CD14-positive monocyte (primary cell): Measurements from ENCODE around the gene S100A1. TPM values are rescaled to one million over a fixed set of nuclear protein-coding genes. Genes with fewer than 3 reads are reported as not detected.
"Not testable (repeated sequence)": the region's sequence is repeated elsewhere in the genome, so short reads cannot be mapped to it uniquely, and the experiment has no call there.

Source experiments
- DNase-seq, 3 donors: peaks; one replicate each; pipeline ENCODE4 v3.0.0-alpha.2; 2011 to 2022
- H2AFZ ChIP-seq: 2 replicates; pipeline ENCODE4 v1.6.0; 2012; ENCODE audit warnings: mild to moderate bottlenecking, low read depth, low read length, inconsistent platforms; ENCODE audit not compliant: insufficient read depth, poor library complexity, severe bottlenecking
- H3K27ac ChIP-seq, 2 donors: 1 replicate in 1 of 2; 2 replicates in 1 of 2; pipeline ENCODE4 v1.5.1; 2012 to 2013; ENCODE audit warnings: low read length in 2 of 2, control low read depth in 1 of 2, inconsistent platforms in 1 of 2, low read depth in 1 of 2, mild to moderate bottlenecking in 1 of 2
- H3K27me3 ChIP-seq, 2 donors: one replicate each; pipeline versions ENCODE4 v1.6.0 to v1.6.1; 2011 to 2013; ENCODE audit warnings: low read length in 2 of 2; ENCODE audit not compliant: control insufficient read depth in 2 of 2, insufficient read depth in 2 of 2
- H3K36me3 ChIP-seq, 2 donors: replicated peaks in 1 of 2; 1 replicate in 1 of 2; 2 replicates in 1 of 2; pipeline versions ENCODE4 v1.5.1 to v1.6.1; 2012 to 2013; ENCODE audit warnings: low read length in 2 of 2, control low read depth in 1 of 2, inconsistent platforms in 1 of 2, mild to moderate bottlenecking in 1 of 2; ENCODE audit not compliant: insufficient read depth in 2 of 2, control insufficient read depth in 1 of 2
- H3K4me1 ChIP-seq, 2 donors: 1 replicate in 1 of 2; 2 replicates in 1 of 2; pipeline versions ENCODE4 v1.5.1 to v1.6.1; 2012 to 2013; ENCODE audit warnings: low read length in 2 of 2, control low read depth in 1 of 2, inconsistent platforms in 1 of 2, mild to moderate bottlenecking in 1 of 2, moderate library complexity in 1 of 2; ENCODE audit not compliant: insufficient read depth in 2 of 2, control insufficient read depth in 1 of 2
- H3K4me2 ChIP-seq: replicated peaks from 2 replicates; pipeline ENCODE3; 2012; ENCODE audit warnings: low read length, moderate library complexity, mild to moderate bottlenecking; ENCODE audit not compliant: poor library complexity, severe bottlenecking; ENCODE audit errors: extremely low read depth
- H3K4me3 ChIP-seq, 3 experiments: fragments of 200-600 bp in 1 of 3; sonication (generic) in 1 of 3; replicated peaks in 1 of 3; 1 replicate in 2 of 3; 2 replicates in 1 of 3; pipeline ENCODE4 v1.5.1; 2011 to 2013; ENCODE audit warnings: low read length in 3 of 3, mild to moderate bottlenecking in 3 of 3, control low read depth in 2 of 3, low read depth in 2 of 3, inconsistent platforms in 1 of 3, moderate library complexity in 1 of 3
- H3K79me2 ChIP-seq: 2 replicates; pipeline ENCODE4 v1.6.0; 2012; ENCODE audit warnings: mild to moderate bottlenecking, control low read depth, inconsistent platforms, low read length, moderate library complexity; ENCODE audit not compliant: insufficient read depth
- H3K9ac ChIP-seq: 2 replicates; pipeline ENCODE4 v1.6.0; 2017; ENCODE audit warnings: low read length, mild to moderate bottlenecking; ENCODE audit not compliant: insufficient read depth, poor library complexity, severe bottlenecking
- H3K9me3 ChIP-seq, 2 donors: replicated peaks in 1 of 2; 1 replicate in 1 of 2; 2 replicates in 1 of 2; pipeline versions ENCODE4 v1.5.1 to v1.6.1; 2012 to 2013; ENCODE audit warnings: low read length in 2 of 2, control low read depth in 1 of 2; ENCODE audit not compliant: control insufficient read depth in 1 of 2, insufficient read depth in 1 of 2
- H4K20me1 ChIP-seq: 2 replicates; pipeline ENCODE4 v1.6.0; 2012; ENCODE audit warnings: mild to moderate bottlenecking, low read length, control low read depth, moderate library complexity; ENCODE audit not compliant: insufficient read depth
- H3K27ac Mint-ChIP-seq, 7 donors: one replicate each; pipeline ENCODE4 v1.8.0; 2020; ENCODE audit warnings: mild to moderate bottlenecking in 7 of 7, mixed read lengths in 7 of 7, moderate library complexity in 6 of 7, inconsistent platforms in 2 of 7
- H3K27me3 Mint-ChIP-seq, 3 donors: one replicate each; pipeline ENCODE4 v1.8.0; 2021 to 2022; ENCODE audit warnings: low read depth in 3 of 3, mild to moderate bottlenecking in 3 of 3, mixed read lengths in 3 of 3, moderate library complexity in 3 of 3, inconsistent platforms in 1 of 3
- H3K36me3 Mint-ChIP-seq, 2 donors: one replicate each; pipeline ENCODE4 v1.8.0; 2020; ENCODE audit warnings: mixed read lengths in 2 of 2, inconsistent platforms in 1 of 2, mild to moderate bottlenecking in 1 of 2
- H3K4me1 Mint-ChIP-seq: one replicate; pipeline ENCODE4 v1.8.0; 2020; ENCODE audit warnings: mild to moderate bottlenecking, mixed read lengths
- H3K4me3 Mint-ChIP-seq, 2 donors: one replicate each; pipeline ENCODE4 v1.8.0; 2020; ENCODE audit warnings: mild to moderate bottlenecking in 2 of 2, mixed read lengths in 2 of 2, moderate library complexity in 1 of 2
- H3K9me3 Mint-ChIP-seq, 7 donors: one replicate each; pipeline ENCODE4 v1.8.0; 2020 to 2022; ENCODE audit warnings: mixed read lengths in 7 of 7, mild to moderate bottlenecking in 6 of 7, moderate library complexity in 6 of 7, inconsistent platforms in 2 of 7
- WGBS: methylation state at CpG from one replicate; pipeline ENCODE4 v1.1.5; 2013; ENCODE audit warnings: missing lambda C conversion rate; ENCODE audit not compliant: insufficient coverage; 5-methylcytosine and 5-hydroxymethylcytosine counted together
- intact Hi-C, 2 donors: fragments of 100-400 bp; cut with micrococcal nuclease; formaldehyde crosslinking; loops; one replicate each; pipeline versions ENCODE4 v1.15.0 to v1.15.1; 2023
- polyA plus RNA-seq, 3 donors: library from polyadenylated mRNA; depleted of rRNA in 1 of 3; unstranded in 2 of 3; stranded (reverse) in 1 of 3; fragments of 300-500 nt in 2 of 3; fragments of >200 nt in 1 of 3; fragmentation: Illumina TruSeq in 2 of 3; gene quantifications; 1 replicate in 2 of 3; 2 replicates in 1 of 3; pipeline ENCODE4 v1.2.3, GENCODE V29; 2012 to 2021
- TF ChIP-seq, protein P1 (sequence below): fragments of 200-600 bp; IDR thresholded peaks from one replicate; pipeline ENCODE4 v1.8.0; 2022; ENCODE audit warnings: antibody characterized with exemption, mild to moderate bottlenecking

Gene S100A1
- polyA plus RNA-seq, 3 donors = not detected

DNA sequence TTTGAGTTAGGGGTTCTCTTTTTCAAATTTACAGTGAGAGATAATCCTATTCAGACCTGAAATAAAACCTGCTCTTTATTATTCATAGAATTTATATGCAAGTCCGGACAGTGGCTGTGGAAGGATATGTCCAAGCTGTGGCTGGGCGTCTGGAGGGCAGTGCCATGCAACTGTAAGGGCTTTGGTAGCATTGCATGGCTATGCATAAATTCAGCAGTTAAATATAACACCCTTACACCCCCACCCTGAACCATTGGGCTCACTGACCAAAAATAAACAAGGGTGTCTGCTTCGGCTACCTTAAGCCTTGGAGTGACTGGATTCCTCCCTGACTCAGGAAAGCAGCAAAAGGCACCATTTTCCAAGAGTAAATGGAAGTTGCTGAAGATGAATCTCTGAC is 11.0 kb downstream of the S100A1 start:
- Mint-ChIP-seq H3K4me1 (peaks cover 16% of the 10 kb centered on the region), H3K27me3 (peaks cover 0 to 2% (median 0%) of the 10 kb centered on the region in 3 donors), H3K36me3 (peaks cover 74 to 87% of the 10 kb centered on the region in 2 donors), H3K27ac (no peak overlapping the region), H3K9me3 (no peaks in the 10 kb centered on the region), H3K4me3 (no peak overlapping the region)
- Histone ChIP-seq H3K9me3 (no peaks in the 10 kb centered on the region), H3K4me1 (peaks cover 8 to 14% of the 10 kb centered on the region in 2 donors), H2AFZ (no peak overlapping the region), H3K27me3 (no peaks in the 10 kb centered on the region), H3K36me3 (peaks cover 83 to 86% of the 10 kb centered on the region in 2 donors), H3K4me2 (no peak overlapping the region), H3K79me2 (peaks cover 99% of the 10 kb centered on the region), H3K4me3 (no peak overlapping the region), H3K27ac (no peak overlapping the region), H4K20me1 (peaks cover 92% of the 10 kb centered on the region), H3K9ac (no peak overlapping the region)
- no peak for DNase-seq
- WGBS = no CpG with 5 or more reads among the region's 3 CpGs
- intact Hi-C loops = no loop called here
- TF ChIP-seq, protein P1, sequence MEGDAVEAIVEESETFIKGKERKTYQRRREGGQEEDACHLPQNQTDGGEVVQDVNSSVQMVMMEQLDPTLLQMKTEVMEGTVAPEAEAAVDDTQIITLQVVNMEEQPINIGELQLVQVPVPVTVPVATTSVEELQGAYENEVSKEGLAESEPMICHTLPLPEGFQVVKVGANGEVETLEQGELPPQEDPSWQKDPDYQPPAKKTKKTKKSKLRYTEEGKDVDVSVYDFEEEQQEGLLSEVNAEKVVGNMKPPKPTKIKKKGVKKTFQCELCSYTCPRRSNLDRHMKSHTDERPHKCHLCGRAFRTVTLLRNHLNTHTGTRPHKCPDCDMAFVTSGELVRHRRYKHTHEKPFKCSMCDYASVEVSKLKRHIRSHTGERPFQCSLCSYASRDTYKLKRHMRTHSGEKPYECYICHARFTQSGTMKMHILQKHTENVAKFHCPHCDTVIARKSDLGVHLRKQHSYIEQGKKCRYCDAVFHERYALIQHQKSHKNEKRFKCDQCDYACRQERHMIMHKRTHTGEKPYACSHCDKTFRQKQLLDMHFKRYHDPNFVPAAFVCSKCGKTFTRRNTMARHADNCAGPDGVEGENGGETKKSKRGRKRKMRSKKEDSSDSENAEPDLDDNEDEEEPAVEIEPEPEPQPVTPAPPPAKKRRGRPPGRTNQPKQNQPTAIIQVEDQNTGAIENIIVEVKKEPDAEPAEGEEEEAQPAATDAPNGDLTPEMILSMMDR = no peak

GRCh38 chr1:153640213-153640612 is 12.0 kb downstream of the S100A1 start:
- H3K36me3 Mint-ChIP-seq = peaks cover 82 to 97% of the 10 kb centered on the region in 2 donors
- Histone ChIP-seq H4K20me1 (peaks cover 92% of the 10 kb centered on the region), H3K4me1 (peaks cover 2 to 14% of the 10 kb centered on the region in 2 donors), H3K36me3 (peaks cover 92 to 95% of the 10 kb centered on the region in 2 donors), H3K79me2 (peaks cover 99% of the 10 kb centered on the region)
- H2AFZ ChIP-seq, H3K9me3 ChIP-seq, H3K4me2 ChIP-seq, DNase-seq, H3K27me3 ChIP-seq, H3K4me3 Mint-ChIP-seq, H3K27ac ChIP-seq, H3K27me3 Mint-ChIP-seq, H3K9me3 Mint-ChIP-seq, intact Hi-C loops, H3K4me3 ChIP-seq, H3K9ac ChIP-seq: not testable (repeated sequence)
- peaks cover 17% of the 10 kb centered on the region for H3K4me1 Mint-ChIP-seq
- peak overlapping the region in 1 of 7 donors; percentile 66 for H3K27ac Mint-ChIP-seq
- WGBS = 100% methylated on average over 2 of the region's 5 CpGs
